Astrocyte (in vitro differentiated cells and primary cell): ENCODE data around the gene OR2S2.

Experiments used
- EZH2 ChIP-seq: IDR thresholded peaks from 2 replicates; pipeline ENCODE4 v1.6.1; 2012; ENCODE audit warnings: mild to moderate bottlenecking, low read length, inconsistent platforms; ENCODE audit not compliant: insufficient read depth
- TF ChIP-seq, protein P1 (sequence below): IDR thresholded peaks from 2 replicates; pipeline ENCODE4 v1.5.1; 2011; ENCODE audit warnings: low read depth, mild to moderate bottlenecking, inconsistent platforms, low read length, moderate library complexity; ENCODE audit not compliant: insufficient read depth

DNA sequence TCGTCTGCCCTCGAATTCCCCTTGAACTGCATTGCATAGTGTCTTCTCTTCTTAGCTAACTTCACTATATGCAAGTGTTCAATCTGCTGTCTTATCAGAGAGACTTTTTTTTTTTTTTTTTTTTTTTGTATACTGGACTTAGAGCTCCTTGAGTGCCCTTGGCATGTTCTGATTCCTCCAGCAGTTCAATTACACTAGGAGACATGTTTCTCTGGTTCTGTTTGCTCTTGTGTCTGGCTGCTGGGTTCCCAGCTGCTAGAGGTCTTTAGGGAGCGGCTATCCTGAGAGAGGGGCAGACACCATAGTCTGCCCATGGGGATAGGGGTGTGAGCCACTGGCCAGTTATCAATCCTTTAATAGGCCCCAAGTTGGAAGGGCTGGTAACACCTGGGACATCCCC is 13.1 kb downstream of the OR2S2 start:
- no peak for TF ChIP-seq EZH2
- TF ChIP-seq, protein P1, sequence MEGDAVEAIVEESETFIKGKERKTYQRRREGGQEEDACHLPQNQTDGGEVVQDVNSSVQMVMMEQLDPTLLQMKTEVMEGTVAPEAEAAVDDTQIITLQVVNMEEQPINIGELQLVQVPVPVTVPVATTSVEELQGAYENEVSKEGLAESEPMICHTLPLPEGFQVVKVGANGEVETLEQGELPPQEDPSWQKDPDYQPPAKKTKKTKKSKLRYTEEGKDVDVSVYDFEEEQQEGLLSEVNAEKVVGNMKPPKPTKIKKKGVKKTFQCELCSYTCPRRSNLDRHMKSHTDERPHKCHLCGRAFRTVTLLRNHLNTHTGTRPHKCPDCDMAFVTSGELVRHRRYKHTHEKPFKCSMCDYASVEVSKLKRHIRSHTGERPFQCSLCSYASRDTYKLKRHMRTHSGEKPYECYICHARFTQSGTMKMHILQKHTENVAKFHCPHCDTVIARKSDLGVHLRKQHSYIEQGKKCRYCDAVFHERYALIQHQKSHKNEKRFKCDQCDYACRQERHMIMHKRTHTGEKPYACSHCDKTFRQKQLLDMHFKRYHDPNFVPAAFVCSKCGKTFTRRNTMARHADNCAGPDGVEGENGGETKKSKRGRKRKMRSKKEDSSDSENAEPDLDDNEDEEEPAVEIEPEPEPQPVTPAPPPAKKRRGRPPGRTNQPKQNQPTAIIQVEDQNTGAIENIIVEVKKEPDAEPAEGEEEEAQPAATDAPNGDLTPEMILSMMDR = no peak
